ENCODE results near the gene ARID5A.

ARID5A gene

GRCh38 chr2:96506016-96506906 lies 30.3 kb upstream of the ARID5A start:
- no peak for DNase-seq (ENCODE audit: low read depth, low spot score)
- POLR2A ChIA-PET = no interaction called here
- H3K4me3 ChIP-seq (ENCODE audit: low read depth, low read length) = no peak overlapping the region
- no peak for TF ChIP-seq CTCF (IDR thresholded peaks at IDR 0.05; ENCODE audit: insufficient read depth, low read length, missing control alignments)
- CTCF ChIA-PET = interaction anchor here (0.7 to 10.0 kb wide), 11 partner anchors 10 to 514 kb away, joined by 3 to 340 read pairs (median 3); no protein-coding TSS in a partner anchor

DNA sequence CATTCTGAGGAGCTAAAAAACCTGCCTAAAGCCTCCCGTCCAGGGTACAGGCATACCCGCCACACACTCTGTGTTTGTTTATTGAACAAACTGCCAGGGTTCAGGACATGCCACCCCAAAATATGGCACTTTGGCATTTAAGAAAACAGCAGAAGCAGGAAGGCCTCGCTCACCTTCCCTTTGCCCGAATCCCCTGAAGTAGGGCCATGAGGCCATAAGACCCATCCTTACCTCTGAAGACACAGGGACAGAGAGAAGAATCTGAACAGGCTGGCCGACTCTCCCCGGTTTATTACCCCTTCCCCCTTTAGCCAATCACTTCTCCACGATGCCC lies 29.7 kb upstream of the ARID5A start:
- H3K4me3 ChIP-seq (ENCODE audit: low read depth, low read length) = no peak overlapping the region
- DNase-seq (ENCODE audit: low read depth, low spot score) = no peak
- no peak for TF ChIP-seq CTCF (IDR thresholded peaks at IDR 0.05; ENCODE audit: insufficient read depth, low read length, missing control alignments)
- POLR2A ChIA-PET = no interaction called here
- CTCF ChIA-PET = interaction anchor here (1.0 to 10.0 kb wide), 5 partner anchors 10 to 332 kb away, joined by 3 to 340 read pairs (median 3); no protein-coding TSS in a partner anchor

- TF ChIP-seq CTCF (IDR thresholded peaks at IDR 0.05; ENCODE audit: insufficient read depth, low read length, missing control alignments) = peak; percentile 96
- DNase-seq (ENCODE audit: low read depth, low spot score) = no peak
- POLR2A ChIA-PET = no interaction called here
- peak overlapping the region; percentile 46 for H3K4me3 ChIP-seq (ENCODE audit: low read depth, low read length)
- CTCF ChIA-PET = interaction anchor here (1.0 to 10.0 kb wide), 24 partner anchors 10 to 515 kb away, joined by 3 to 340 read pairs (median 5); partner anchors contain the start of gene ASTL
Observed at GRCh38 chr2:96507957-96508520, 28.5 kb upstream of the ARID5A start.

GRCh38 chr2:96508521-96509113 lies 27.9 kb upstream of the ARID5A start:
- no peak for DNase-seq (ENCODE audit: low read depth, low spot score)
- no peak overlapping the region for H3K4me3 ChIP-seq (ENCODE audit: low read depth, low read length)
- no peak for TF ChIP-seq CTCF (IDR thresholded peaks at IDR 0.05; ENCODE audit: insufficient read depth, low read length, missing control alignments)
- ChIA-PET CTCF (interaction anchor here (0.6 to 10.0 kb wide), 45 partner anchors 9 to 516 kb away, joined by 3 to 340 read pairs (median 4); partner anchors contain the start of genes ASTL and SNRNP200), POLR2A (no interaction called here)

- no peak overlapping the region for H3K4me3 ChIP-seq (ENCODE audit: low read depth, low read length)
- POLR2A ChIA-PET = no interaction called here
- TF ChIP-seq CTCF (IDR thresholded peaks at IDR 0.05; ENCODE audit: insufficient read depth, low read length, missing control alignments) = peak; percentile 99
- CTCF ChIA-PET = interaction anchor here (0.6 to 10.0 kb wide), 47 partner anchors 9 to 516 kb away, joined by 3 to 340 read pairs (median 4); partner anchors contain the start of genes ASTL, CIAO1 and SNRNP200
- peak; percentile 17 for DNase-seq (ENCODE audit: low read depth, low spot score)
Observed at GRCh38 chr2:96509114-96509846, 27.3 kb upstream of the ARID5A start.

Measured in AG04449 (cell line).